Esophagus muscularis mucosa (tissue), 4 donors: ENCODE measurements around the gene CRYAB. TPM values are rescaled to one million over a fixed set of nuclear protein-coding genes. Genes with fewer than 3 reads are reported as not detected.

Experiments used
- DNase-seq: peaks from one replicate; pipeline ENCODE4 v3.0.0-alpha.2; 2017; ENCODE audit errors: extremely low spot score
- H3K27ac ChIP-seq, 4 donors: fragments of 200-600 bp; sonication (generic); replicated peaks in 1 of 4; 1 replicate in 3 of 4; 2 replicates in 1 of 4; pipeline ENCODE4 v1.5.1; 2016 to 2019; ENCODE audit warnings: mild to moderate bottlenecking in 1 of 4
- H3K27me3 ChIP-seq, 4 donors: fragments of 200-600 bp; sonication (generic); one replicate each; pipeline versions ENCODE4 v1.5.1 to v1.6.0; 2016 to 2019
- H3K36me3 ChIP-seq, 4 donors: fragments of 200-600 bp; sonication (generic); one replicate each; pipeline ENCODE4 v1.5.1; 2016 to 2019
- H3K4me1 ChIP-seq, 4 donors: fragments of 200-600 bp; sonication (generic); one replicate each; pipeline ENCODE4 v1.5.1; 2016 to 2019
- H3K4me3 ChIP-seq, 4 donors: fragments of 200-600 bp; sonication (generic); 1 replicate in 2 of 4; 2 replicates in 2 of 4; pipeline ENCODE4 v1.5.1; 2016 to 2019; ENCODE audit warnings: mild to moderate bottlenecking in 4 of 4, moderate library complexity in 1 of 4
- H3K9me3 ChIP-seq, 4 donors: fragments of 200-600 bp; sonication (generic); 1 replicate in 3 of 4; 2 replicates in 1 of 4; pipeline ENCODE4 v1.5.1; 2016 to 2019
- CTCF ChIP-seq, 3 experiments: fragments of 200-600 bp in 2 of 3; fragments of 450-650 bp in 1 of 3; sonication (generic) in 2 of 3; IDR thresholded peaks; one replicate each; pipeline ENCODE4 v1.5.1; 2017 to 2019; ENCODE audit warnings: antibody characterized with exemption in 3 of 3, mild to moderate bottlenecking in 2 of 3, moderate library complexity in 1 of 3
- EP300 ChIP-seq: sonication (generic); formaldehyde crosslinking; IDR thresholded peaks from one replicate; pipeline ENCODE4 v1.6.1; 2017; ENCODE audit warnings: antibody characterized with exemption
- POLR2A ChIP-seq: fragments of 450-650 bp; IDR thresholded peaks from one replicate; pipeline ENCODE4 v1.6.1; 2017; ENCODE audit warnings: antibody characterized with exemption, moderate library complexity, mild to moderate bottlenecking, low read depth
- POLR2AphosphoS5 ChIP-seq, 2 donors: sonication (generic); formaldehyde crosslinking; IDR thresholded peaks; one replicate each; pipeline ENCODE4 v1.6.1; 2017; ENCODE audit warnings: antibody characterized with exemption in 2 of 2
- WGBS: methylation state at CpG from one replicate; pipeline ENCODE4 v1.1.5; 2018; 5-methylcytosine and 5-hydroxymethylcytosine counted together
- intact Hi-C: fragments of 100-400 bp; cut with DNase I; formaldehyde crosslinking; loops from one replicate; pipeline ENCODE4 v1.15.1; 2023
- total RNA-seq, 4 donors: library from RNA; depleted of rRNA; stranded (reverse); fragments of >200 nt; gene quantifications; one replicate each; pipeline versions ENCODE4 v1.1.0 to v1.2.1, GENCODE V29; 2016

Gene CRYAB
- total RNA-seq, 4 donors from 2014 or later, result 315 to 493 (median 382) TPM

- peak; percentile 19 for DNase-seq
- H3K36me3 ChIP-seq, result no peaks in the 10 kb centered on the region
- H3K27me3 ChIP-seq, result no peaks in the 10 kb centered on the region
- H3K4me1 ChIP-seq, result peaks cover 0 to 12% (median 7%) of the 10 kb centered on the region in 4 donors
- TF ChIP-seq POLR2A (no peak), CTCF (IDR thresholded peaks at IDR 0.05) (no peak), EP300 (no peak), POLR2AphosphoS5 (IDR thresholded peaks at IDR 0.05) (no peak)
- H3K4me3 ChIP-seq, result no peak overlapping the region
- no peak overlapping the region for H3K27ac ChIP-seq
- WGBS, result 97% methylated on average over 3 of the region's 3 CpGs
- H3K9me3 ChIP-seq, result no peaks in the 10 kb centered on the region
- intact Hi-C loops, result no loop called here
Observed at GRCh38 chr11:111951565-111951964, 40.0 kb upstream of the CRYAB start.

- TF ChIP-seq POLR2A, result no peak
- TF ChIP-seq CTCF (IDR thresholded peaks at IDR 0.05), result no peak
- no peak for TF ChIP-seq POLR2AphosphoS5 (IDR thresholded peaks at IDR 0.05)
- TF ChIP-seq EP300, result no peak
- Histone ChIP-seq H3K4me3 (no peak overlapping the region), H3K4me1 (peaks cover 0 to 26% (median 21%) of the 10 kb centered on the region in 4 donors), H3K9me3 (no peaks in the 10 kb centered on the region), H3K36me3 (no peaks in the 10 kb centered on the region), H3K27me3 (no peaks in the 10 kb centered on the region), H3K27ac (no peak overlapping the region)
- intact Hi-C loops, result no loop called here
- 60% methylated on average over 7 of the region's 7 CpGs for WGBS
- peak; percentile 47 for DNase-seq
Observed at GRCh38 chr11:111949519-111950426, 38.2 kb upstream of the CRYAB start.

GRCh38 chr11:111947143-111947542 lies 35.6 kb upstream of the CRYAB start:
- intact Hi-C loops, result no loop called here
- Histone ChIP-seq H3K4me1 (peaks cover 6 to 33% (median 32%) of the 10 kb centered on the region in 4 donors), H3K4me3 (no peak overlapping the region), H3K36me3 (no peaks in the 10 kb centered on the region), H3K27me3 (no peaks in the 10 kb centered on the region), H3K9me3 (no peaks in the 10 kb centered on the region), H3K27ac (peak overlapping the region in 3 of 4 donors; percentile 34 to 52 (median 42))
- TF ChIP-seq CTCF (IDR thresholded peaks at IDR 0.05), result no peak
- TF ChIP-seq POLR2AphosphoS5 (IDR thresholded peaks at IDR 0.05), result no peak
- TF ChIP-seq POLR2A, result no peak
- no peak for TF ChIP-seq EP300
- peak; percentile 37 for DNase-seq

GRCh38 chr11:111946499-111946898 lies 34.9 kb upstream of the CRYAB start:
- H3K4me3 ChIP-seq, result no peak overlapping the region
- peak overlapping the region; percentile 42 to 54 (median 52) for H3K27ac ChIP-seq

GRCh38 chr11:111945198-111945597 lies 33.6 kb upstream of the CRYAB start:
- Histone ChIP-seq H3K27me3 (no peaks in the 10 kb centered on the region), H3K27ac (peak overlapping the region; percentile 55 to 75 (median 64)), H3K36me3 (no peaks in the 10 kb centered on the region), H3K9me3 (no peaks in the 10 kb centered on the region), H3K4me1 (peaks cover 7 to 39% (median 35%) of the 10 kb centered on the region in 4 donors), H3K4me3 (no peak overlapping the region)
- intact Hi-C loops, result no loop called here
- TF ChIP-seq EP300, result no peak
- no peak for TF ChIP-seq CTCF (IDR thresholded peaks at IDR 0.05)
- TF ChIP-seq POLR2A, result no peak
- TF ChIP-seq POLR2AphosphoS5 (IDR thresholded peaks at IDR 0.05), result no peak
- 71% methylated on average over 1 of the region's 1 CpG for WGBS
- no peak for DNase-seq

More at GRCh38 chr11:111946499-111946898, 34.9 kb upstream of the CRYAB start:
- intact Hi-C loops, result no loop called here
- WGBS, result 33% methylated on average over 3 of the region's 3 CpGs
- peaks cover 6 to 35% (median 33%) of the 10 kb centered on the region in 4 donors for H3K4me1 ChIP-seq
- TF ChIP-seq POLR2A, result no peak
- H3K27me3 ChIP-seq, result no peaks in the 10 kb centered on the region
- H3K9me3 ChIP-seq, result no peaks in the 10 kb centered on the region
- H3K36me3 ChIP-seq, result no peaks in the 10 kb centered on the region
- peak; percentile 53 for DNase-seq
